DND-41 (cell line): ENCODE measurements around the gene NEUROG1.

ENCODE experiments used
- EZH2 ChIP-seq: IDR thresholded peaks from 3 replicates; pipeline ENCODE4 v1.6.1; 2012; ENCODE audit warnings: borderline replicate concordance, low read depth, mild to moderate bottlenecking, moderate library complexity, low read length, inconsistent platforms; ENCODE audit not compliant: severe bottlenecking
- TF ChIP-seq, protein P1 (sequence below): IDR thresholded peaks from 2 replicates; pipeline ENCODE4 v1.5.1; 2012; ENCODE audit warnings: borderline replicate concordance, low read length, moderate library complexity, mild to moderate bottlenecking; ENCODE audit not compliant: poor library complexity, severe bottlenecking; ENCODE audit errors: extremely low read depth

DNA sequence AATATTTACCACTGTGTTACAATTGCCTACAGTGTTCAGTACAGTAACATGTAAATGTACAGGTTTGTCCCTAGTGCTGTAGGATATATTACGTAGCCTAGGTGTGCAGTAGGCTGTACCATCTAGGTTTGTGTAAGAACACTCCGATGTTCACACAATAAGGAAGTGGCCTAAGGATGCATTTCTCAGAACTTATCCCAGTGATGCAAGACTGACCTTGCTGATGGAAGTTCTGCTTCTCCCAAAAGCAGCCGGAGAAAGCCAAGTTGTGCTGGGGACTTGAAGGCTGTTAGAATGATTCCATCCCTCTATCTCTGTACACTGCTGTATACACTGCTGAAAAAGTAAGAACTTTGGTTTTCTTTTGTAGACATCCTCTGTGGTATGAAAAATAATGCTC is 21.6 kb downstream of the NEUROG1 start:
- TF ChIP-seq, protein P1, sequence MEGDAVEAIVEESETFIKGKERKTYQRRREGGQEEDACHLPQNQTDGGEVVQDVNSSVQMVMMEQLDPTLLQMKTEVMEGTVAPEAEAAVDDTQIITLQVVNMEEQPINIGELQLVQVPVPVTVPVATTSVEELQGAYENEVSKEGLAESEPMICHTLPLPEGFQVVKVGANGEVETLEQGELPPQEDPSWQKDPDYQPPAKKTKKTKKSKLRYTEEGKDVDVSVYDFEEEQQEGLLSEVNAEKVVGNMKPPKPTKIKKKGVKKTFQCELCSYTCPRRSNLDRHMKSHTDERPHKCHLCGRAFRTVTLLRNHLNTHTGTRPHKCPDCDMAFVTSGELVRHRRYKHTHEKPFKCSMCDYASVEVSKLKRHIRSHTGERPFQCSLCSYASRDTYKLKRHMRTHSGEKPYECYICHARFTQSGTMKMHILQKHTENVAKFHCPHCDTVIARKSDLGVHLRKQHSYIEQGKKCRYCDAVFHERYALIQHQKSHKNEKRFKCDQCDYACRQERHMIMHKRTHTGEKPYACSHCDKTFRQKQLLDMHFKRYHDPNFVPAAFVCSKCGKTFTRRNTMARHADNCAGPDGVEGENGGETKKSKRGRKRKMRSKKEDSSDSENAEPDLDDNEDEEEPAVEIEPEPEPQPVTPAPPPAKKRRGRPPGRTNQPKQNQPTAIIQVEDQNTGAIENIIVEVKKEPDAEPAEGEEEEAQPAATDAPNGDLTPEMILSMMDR, result no peak
- TF ChIP-seq EZH2, result no peak
